HEK293 (cell line): ENCODE data around the gene TINCR.

ENCODE experiments used
- HOXA7 ChIP-seq: sonication (generic); formaldehyde crosslinking; IDR thresholded peaks from 2 replicates; pipeline ENCODE4 v1.8.1; 2022; ENCODE audit warnings: missing genetic modification reagents, borderline replicate concordance
- PRDM1 ChIP-seq: fragments of 450-650 bp; formaldehyde crosslinking; IDR thresholded peaks from 2 replicates; pipeline ENCODE4; 2016; ENCODE audit warnings: missing biosample characterization, missing genetic modification characterization
- YY1 ChIP-seq: fragments of 450-650 bp; formaldehyde crosslinking; IDR thresholded peaks from 2 replicates; pipeline ENCODE4 v1.5.1; 2018; ENCODE audit warnings: missing biosample characterization, missing genetic modification characterization
- ZNF324 ChIP-seq: fragments of 450-650 bp; formaldehyde crosslinking; IDR thresholded peaks from 2 replicates; pipeline ENCODE4 v1.5.1; 2016; ENCODE audit warnings: missing biosample characterization, missing genetic modification characterization
- TF ChIP-seq, protein P1 (sequence below): fragments of 450-650 bp; formaldehyde crosslinking; IDR thresholded peaks from 2 replicates; pipeline ENCODE4 v1.5.1; 2016; ENCODE audit warnings: missing biosample characterization, missing genetic modification characterization
- TF ChIP-seq, protein P2 (sequence below): fragments of 450-650 bp; formaldehyde crosslinking; IDR thresholded peaks from 2 replicates; pipeline ENCODE4 v1.5.1; 2016; ENCODE audit warnings: missing biosample characterization, missing genetic modification characterization, borderline replicate concordance

GRCh38 chr19:5560156-5560555 is 7.6 kb downstream of the TINCR start:
- TF ChIP-seq, protein P1, sequence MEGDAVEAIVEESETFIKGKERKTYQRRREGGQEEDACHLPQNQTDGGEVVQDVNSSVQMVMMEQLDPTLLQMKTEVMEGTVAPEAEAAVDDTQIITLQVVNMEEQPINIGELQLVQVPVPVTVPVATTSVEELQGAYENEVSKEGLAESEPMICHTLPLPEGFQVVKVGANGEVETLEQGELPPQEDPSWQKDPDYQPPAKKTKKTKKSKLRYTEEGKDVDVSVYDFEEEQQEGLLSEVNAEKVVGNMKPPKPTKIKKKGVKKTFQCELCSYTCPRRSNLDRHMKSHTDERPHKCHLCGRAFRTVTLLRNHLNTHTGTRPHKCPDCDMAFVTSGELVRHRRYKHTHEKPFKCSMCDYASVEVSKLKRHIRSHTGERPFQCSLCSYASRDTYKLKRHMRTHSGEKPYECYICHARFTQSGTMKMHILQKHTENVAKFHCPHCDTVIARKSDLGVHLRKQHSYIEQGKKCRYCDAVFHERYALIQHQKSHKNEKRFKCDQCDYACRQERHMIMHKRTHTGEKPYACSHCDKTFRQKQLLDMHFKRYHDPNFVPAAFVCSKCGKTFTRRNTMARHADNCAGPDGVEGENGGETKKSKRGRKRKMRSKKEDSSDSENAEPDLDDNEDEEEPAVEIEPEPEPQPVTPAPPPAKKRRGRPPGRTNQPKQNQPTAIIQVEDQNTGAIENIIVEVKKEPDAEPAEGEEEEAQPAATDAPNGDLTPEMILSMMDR (tag by site-specific recombination), result no peak
- TF ChIP-seq PRDM1 (tag by site-specific recombination) (no peak), ZNF324 (no peak), YY1 (tag by site-specific recombination) (no peak), HOXA7 (CRISPR knock-in tag) (no peak)
- TF ChIP-seq, protein P2, sequence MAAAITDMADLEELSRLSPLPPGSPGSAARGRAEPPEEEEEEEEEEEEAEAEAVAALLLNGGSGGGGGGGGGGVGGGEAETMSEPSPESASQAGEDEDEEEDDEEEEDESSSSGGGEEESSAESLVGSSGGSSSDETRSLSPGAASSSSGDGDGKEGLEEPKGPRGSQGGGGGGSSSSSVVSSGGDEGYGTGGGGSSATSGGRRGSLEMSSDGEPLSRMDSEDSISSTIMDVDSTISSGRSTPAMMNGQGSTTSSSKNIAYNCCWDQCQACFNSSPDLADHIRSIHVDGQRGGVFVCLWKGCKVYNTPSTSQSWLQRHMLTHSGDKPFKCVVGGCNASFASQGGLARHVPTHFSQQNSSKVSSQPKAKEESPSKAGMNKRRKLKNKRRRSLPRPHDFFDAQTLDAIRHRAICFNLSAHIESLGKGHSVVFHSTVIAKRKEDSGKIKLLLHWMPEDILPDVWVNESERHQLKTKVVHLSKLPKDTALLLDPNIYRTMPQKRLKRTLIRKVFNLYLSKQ (tag by site-specific recombination), result no peak
